Ovary (tissue), 9 donors: ENCODE results near the gene SETD7. TPM values are rescaled to one million over a fixed set of nuclear protein-coding genes. Genes with fewer than 3 reads are reported as not detected.

Experiments
- DNase-seq, 5 donors: peaks; one replicate each; pipeline ENCODE4 v3.0.0-alpha.2; 2019 to 2020
- H3K27ac ChIP-seq, 2 donors: fragments of 200-600 bp; one replicate each; pipeline versions ENCODE4 v1.5.1 to v1.8.0; 2019 to 2022
- H3K27me3 ChIP-seq: fragments of 200-600 bp; one replicate; pipeline ENCODE4 v1.8.0; 2022
- H3K36me3 ChIP-seq: fragments of 200-600 bp; sonication (generic); one replicate; pipeline ENCODE4 v1.5.1; 2019
- H3K4me1 ChIP-seq: one replicate; pipeline ENCODE4 v1.8.1; 2013; ENCODE audit warnings: mild to moderate bottlenecking, moderate library complexity; ENCODE audit not compliant: insufficient read depth
- H3K4me3 ChIP-seq: fragments of 200-600 bp; sonication (generic); one replicate; pipeline ENCODE4 v1.5.1; 2017
- H3K9me3 ChIP-seq, 2 donors: fragments of 200-600 bp in 1 of 2; sonication (generic) in 1 of 2; one replicate each; pipeline versions ENCODE4 v1.5.1 to v1.8.1; 2013 to 2019; ENCODE audit warnings: mild to moderate bottlenecking in 1 of 2, moderate library complexity in 1 of 2
- EP300 ChIP-seq: sonication (generic); formaldehyde crosslinking; IDR thresholded peaks from one replicate; pipeline ENCODE4 v1.6.1; 2017; ENCODE audit warnings: antibody characterized with exemption
- POLR2A ChIP-seq: fragments of 450-650 bp; IDR thresholded peaks from one replicate; pipeline ENCODE4 v1.6.1; 2017; ENCODE audit warnings: antibody characterized with exemption, mild to moderate bottlenecking, moderate library complexity
- WGBS, 3 donors: extraction: QIAGEN DNeasy Blood & Tissue Kit in 1 of 3; methylation state at CpG; one replicate each; pipeline versions ENCODE4 v1.1.5 to v1.1.7; 2013 to 2017; 5-methylcytosine and 5-hydroxymethylcytosine counted together
- intact Hi-C, 4 donors: fragments of 100-400 bp; cut with DNase I; formaldehyde crosslinking; loops; one replicate each; pipeline versions ENCODE4 v1.11.0 to v1.15.1; 2022 to 2023
- polyA plus RNA-seq, 2 donors: library from polyadenylated mRNA; stranded (reverse); fragments of 200-250 nt in 1 of 2; fragments of 350-450 nt in 1 of 2; fragmentation: Illumina TruSeq in 1 of 2; extraction: RNeasy Lipid Tissue Mini Kit (QIAGEN cat#74804) in 1 of 2; gene quantifications; one replicate each; pipeline ENCODE4 v1.2.3, GENCODE V29; 2013 to 2014
- total RNA-seq, 7 donors: library from RNA; depleted of rRNA in 2 of 7; stranded (reverse); fragments of >200 nt in 2 of 7; fragmentation: NEBNext Ultra II Directional in 3 of 7; extraction: Animal tissue kit (Norgen Biotek cat#: 25700) in 3 of 7; gene quantifications; one replicate each; pipeline versions ENCODE4 v1.1.0 to v1.2.4, GENCODE V29; 2016 to 2023
- TF ChIP-seq, protein P1 (sequence below), 3 donors: fragments of 450-650 bp in 2 of 3; fragments of 200-600 bp in 1 of 3; IDR thresholded peaks; one replicate each; pipeline versions ENCODE4 v1.5.1 to v1.8.0; 2016 to 2022; ENCODE audit warnings: antibody characterized with exemption in 3 of 3, mild to moderate bottlenecking in 1 of 3
- donor health status: DM: no; HTN: no; CAD: no; lungs with moderate emphysema.
- donor health status: DM: no; HTN: no; CAD: no.
- donor health status: Bipolar disorder and iron deficiency.
- donor health status: DM: yes; HTN: yes; CAD: no.
- donor health status: DM: no; HTN: no; CAD: no.
- donor health status: DM: yes; HTN: yes; CAD: no.

SETD7 gene
- total and polyA plus RNA-seq, 9 donors: 14.3 to 52.4 (median 32.8) TPM

DNA sequence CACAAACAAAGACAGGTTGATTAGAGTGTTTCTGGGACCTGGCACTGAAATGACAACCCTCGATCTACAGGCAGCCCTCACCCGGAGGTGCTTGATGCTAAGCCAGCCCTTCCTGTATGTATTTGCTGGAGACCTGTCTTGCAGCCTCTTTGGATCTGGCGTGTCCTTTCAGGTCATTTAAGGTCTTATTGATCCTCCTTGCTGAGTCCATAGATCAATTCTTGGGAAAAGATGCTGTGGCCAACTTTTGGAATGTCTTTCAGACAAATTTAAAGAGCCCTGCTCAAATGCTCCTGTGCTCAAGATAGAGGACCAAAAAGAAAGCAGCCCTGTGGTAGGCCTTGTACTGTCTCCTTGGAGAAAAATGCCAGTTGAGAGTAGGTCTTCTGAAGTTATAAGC is 6.8 kb upstream of the SETD7 start:
- TF ChIP-seq POLR2A: no peak
- TF ChIP-seq EP300: no peak
- TF ChIP-seq, protein P1, sequence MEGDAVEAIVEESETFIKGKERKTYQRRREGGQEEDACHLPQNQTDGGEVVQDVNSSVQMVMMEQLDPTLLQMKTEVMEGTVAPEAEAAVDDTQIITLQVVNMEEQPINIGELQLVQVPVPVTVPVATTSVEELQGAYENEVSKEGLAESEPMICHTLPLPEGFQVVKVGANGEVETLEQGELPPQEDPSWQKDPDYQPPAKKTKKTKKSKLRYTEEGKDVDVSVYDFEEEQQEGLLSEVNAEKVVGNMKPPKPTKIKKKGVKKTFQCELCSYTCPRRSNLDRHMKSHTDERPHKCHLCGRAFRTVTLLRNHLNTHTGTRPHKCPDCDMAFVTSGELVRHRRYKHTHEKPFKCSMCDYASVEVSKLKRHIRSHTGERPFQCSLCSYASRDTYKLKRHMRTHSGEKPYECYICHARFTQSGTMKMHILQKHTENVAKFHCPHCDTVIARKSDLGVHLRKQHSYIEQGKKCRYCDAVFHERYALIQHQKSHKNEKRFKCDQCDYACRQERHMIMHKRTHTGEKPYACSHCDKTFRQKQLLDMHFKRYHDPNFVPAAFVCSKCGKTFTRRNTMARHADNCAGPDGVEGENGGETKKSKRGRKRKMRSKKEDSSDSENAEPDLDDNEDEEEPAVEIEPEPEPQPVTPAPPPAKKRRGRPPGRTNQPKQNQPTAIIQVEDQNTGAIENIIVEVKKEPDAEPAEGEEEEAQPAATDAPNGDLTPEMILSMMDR (IDR thresholded peaks at IDR 0.05): no peak
- Histone ChIP-seq H3K9me3 (no peaks in the 10 kb centered on the region), H3K27me3 (no peaks in the 10 kb centered on the region), H3K36me3 (no peaks in the 10 kb centered on the region), H3K4me1 (peaks cover 2% of the 10 kb centered on the region), H3K4me3 (no peak overlapping the region), H3K27ac (no peak overlapping the region)
- WGBS, 3 donors: 89 to 92% (median 90%) methylated on average over 3 of the region's 3 CpGs
- no peak for DNase-seq
- intact Hi-C loops: no loop called here

DNA sequence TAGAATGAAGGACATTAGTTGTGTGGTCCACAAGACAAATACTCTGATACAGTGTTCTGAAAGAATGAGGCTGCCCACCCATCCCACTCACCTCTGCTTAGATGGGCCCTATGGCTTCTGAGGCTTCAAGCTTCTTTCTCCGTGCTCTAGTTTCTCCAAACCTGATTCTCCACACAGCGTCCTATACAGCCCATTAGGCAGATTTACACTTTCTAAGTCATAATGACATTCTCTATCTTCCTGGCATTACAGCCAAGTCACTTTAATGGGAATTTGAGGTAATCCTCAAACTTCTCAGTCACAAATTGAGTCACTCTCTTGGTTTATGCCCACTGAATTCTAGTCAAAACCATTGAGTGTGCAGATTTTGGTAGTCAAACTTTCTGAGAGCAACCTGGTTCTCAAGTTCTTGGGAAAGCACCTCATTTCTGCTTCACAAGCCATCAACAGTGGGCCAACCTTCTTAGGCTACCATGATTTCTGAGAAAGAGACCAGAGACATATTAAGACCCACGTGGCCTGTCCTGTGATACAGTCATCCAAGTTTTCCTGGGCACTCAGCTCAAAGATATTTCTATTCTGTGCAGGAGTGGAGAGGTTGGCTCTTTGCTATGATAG is 6.2 kb upstream of the SETD7 start:
- Histone ChIP-seq H3K4me3 (no peak overlapping the region), H3K4me1 (peaks cover 3% of the 10 kb centered on the region), H3K36me3 (no peaks in the 10 kb centered on the region), H3K27me3 (no peaks in the 10 kb centered on the region), H3K9me3 (no peaks in the 10 kb centered on the region), H3K27ac (no peak overlapping the region)
- TF ChIP-seq, protein P1 (IDR thresholded peaks at IDR 0.05): no peak
- TF ChIP-seq EP300 (no peak), POLR2A (no peak)
- 86 to 91% (median 88%) methylated on average over 3 of the region's 3 CpGs for WGBS, 3 donors
- intact Hi-C loops: no loop called here
- no peak for DNase-seq

DNA sequence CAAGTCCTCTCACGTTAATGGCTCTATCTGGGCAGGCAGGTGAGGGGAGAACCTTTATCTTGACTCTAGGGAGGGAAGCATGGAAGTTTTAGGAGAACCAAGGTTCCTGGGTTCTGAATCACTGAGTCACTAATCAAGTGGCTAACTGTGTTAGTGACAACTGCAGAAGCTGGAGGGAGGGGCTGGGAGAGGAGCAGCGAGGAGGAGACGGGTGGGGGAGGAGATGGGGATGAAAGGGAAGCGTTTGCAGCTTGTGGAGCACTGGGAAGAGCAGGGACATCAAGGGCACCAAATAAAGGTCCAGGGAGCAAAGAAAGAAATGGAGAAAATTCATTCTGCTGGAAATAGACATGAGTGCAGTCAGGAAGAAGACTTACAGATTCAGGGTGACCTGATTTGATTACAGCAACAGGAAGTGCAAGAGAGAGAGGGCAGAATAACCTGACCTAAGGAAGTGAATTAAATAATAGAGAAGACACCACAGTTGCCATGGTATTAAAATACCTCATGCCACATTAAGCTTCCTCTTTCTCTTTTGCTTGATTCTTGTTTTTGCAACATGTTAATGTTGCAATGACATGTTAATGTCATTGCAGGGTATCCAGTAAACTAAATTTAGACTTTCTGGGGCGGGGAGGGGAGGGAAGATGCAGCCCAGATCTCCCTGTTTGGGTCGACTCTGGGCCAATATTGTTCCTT is 4.5 kb upstream of the SETD7 start:
- H3K27ac ChIP-seq: no peak overlapping the region
- peaks cover 4% of the 10 kb centered on the region for H3K4me1 ChIP-seq
- intact Hi-C loops: no loop called here
- peaks cover 0 to 3% of the 10 kb centered on the region in 2 donors for H3K9me3 ChIP-seq
- no peaks in the 10 kb centered on the region for H3K27me3 ChIP-seq
- no peak for DNase-seq
- TF ChIP-seq, protein P1 (IDR thresholded peaks at IDR 0.05): no peak
- TF ChIP-seq EP300: no peak
- TF ChIP-seq POLR2A: no peak
- no peak overlapping the region for H3K4me3 ChIP-seq
- H3K36me3 ChIP-seq: no peaks in the 10 kb centered on the region
- 43 to 57% (median 51%) methylated on average over 6 of the region's 6 CpGs for WGBS, 3 donors

DNA sequence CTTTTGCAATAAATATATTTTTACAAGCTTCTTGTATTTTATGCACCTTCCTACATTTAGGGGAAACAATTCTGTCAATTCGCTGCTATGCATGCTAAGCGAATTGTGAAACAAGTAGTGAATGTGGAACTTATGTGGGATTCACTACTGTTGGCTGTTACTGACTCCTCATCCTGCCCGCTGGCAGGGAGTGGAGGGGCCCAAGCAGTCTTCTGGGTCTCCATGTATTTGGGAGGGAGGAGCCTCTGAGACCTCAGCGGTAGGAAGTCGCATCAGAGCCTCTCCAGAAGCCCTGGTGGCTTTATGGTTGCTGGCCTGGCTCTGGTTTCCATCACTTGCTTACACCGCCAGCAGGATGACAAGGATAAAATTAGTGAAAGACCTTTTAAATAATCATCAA is 3.7 kb upstream of the SETD7 start:
- Histone ChIP-seq H3K4me3 (no peak overlapping the region), H3K27me3 (no peaks in the 10 kb centered on the region), H3K4me1 (peaks cover 4% of the 10 kb centered on the region), H3K27ac (no peak overlapping the region), H3K9me3 (peaks cover 0 to 3% of the 10 kb centered on the region in 2 donors), H3K36me3 (no peaks in the 10 kb centered on the region)
- TF ChIP-seq POLR2A (no peak), EP300 (no peak)
- TF ChIP-seq, protein P1 (IDR thresholded peaks at IDR 0.05): no peak
- 83 to 88% (median 87%) methylated on average over 6 of the region's 6 CpGs for WGBS, 3 donors
- no peak for DNase-seq
- intact Hi-C loops: loop anchor here in 1 of 4 donors (5.0 kb wide), 1 partner anchor 1882 kb away; no protein-coding TSS in a partner anchor
